Nephron (organoid): ENCODE measurements around the gene MDM1.

Experiments used
- H3K27ac Mint-ChIP-seq, 3 experiments: 2 replicates each; pipeline ENCODE4 v1.8.0; 2020; ENCODE audit warnings: mixed read lengths in 3 of 3, mild to moderate bottlenecking in 2 of 3, moderate library complexity in 1 of 3
- H3K27me3 Mint-ChIP-seq: 2 replicates; pipeline ENCODE4 v1.8.0; 2021; ENCODE audit warnings: low read depth, mild to moderate bottlenecking, moderate library complexity, mixed read lengths
- H3K36me3 Mint-ChIP-seq: 2 replicates; pipeline ENCODE4 v1.8.0; 2020; ENCODE audit warnings: low read depth, mixed read lengths
- H3K4me1 Mint-ChIP-seq: 2 replicates; pipeline ENCODE4 v1.8.0; 2020; ENCODE audit warnings: mixed read lengths
- H3K4me3 Mint-ChIP-seq, 3 experiments: 2 replicates each; pipeline ENCODE4 v1.8.0; 2020; ENCODE audit warnings: mild to moderate bottlenecking in 3 of 3, mixed read lengths in 3 of 3, moderate library complexity in 2 of 3
- H3K9me3 Mint-ChIP-seq: 2 replicates; pipeline ENCODE4 v1.8.0; 2020; ENCODE audit warnings: mixed read lengths
- CTCF ChIP-seq, 3 experiments: fragments of 200-600 bp; sonication (generic); IDR thresholded peaks; one replicate each; pipeline ENCODE4 v1.5.0; 2021; ENCODE audit warnings: antibody characterized with exemption in 3 of 3; ENCODE audit not compliant: unreplicated experiment in 3 of 3

Gene MDM1

GRCh38 chr12:68306564-68306963 is 25.6 kb downstream of the MDM1 start:
- no peak for TF ChIP-seq CTCF (IDR thresholded peaks at IDR 0.05; ENCODE audit: unreplicated experiment in 3 of 3)
- Mint-ChIP-seq H3K27ac (no peak overlapping the region), H3K4me3 (no peak overlapping the region), H3K9me3 (no peaks in the 10 kb centered on the region), H3K27me3 (no peaks in the 10 kb centered on the region), H3K4me1 (no peaks in the 10 kb centered on the region), H3K36me3 (peaks cover 60% of the 10 kb centered on the region)

DNA sequence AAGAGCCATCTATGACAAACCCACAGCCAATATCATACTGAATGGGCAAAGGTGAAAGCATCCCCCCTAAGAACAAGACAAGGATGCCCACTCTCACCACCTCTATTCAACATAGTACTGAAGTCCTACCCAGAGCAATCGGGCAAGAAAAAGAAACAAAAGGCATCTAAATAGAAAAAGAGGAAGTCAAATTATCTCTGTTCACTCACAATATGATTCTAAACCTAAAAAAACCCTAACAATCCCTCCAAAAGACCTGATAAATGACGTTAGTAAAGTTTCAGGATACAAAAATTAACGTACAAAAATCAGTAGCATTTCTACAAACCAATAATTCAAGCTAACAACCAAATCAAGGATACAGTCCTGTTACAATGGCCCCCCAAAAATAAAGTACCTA is 26.9 kb downstream of the MDM1 start:
- no peaks in the 10 kb centered on the region for H3K27me3 Mint-ChIP-seq
- H3K27ac Mint-ChIP-seq = no peak overlapping the region
- H3K36me3 Mint-ChIP-seq = peaks cover 73% of the 10 kb centered on the region
- TF ChIP-seq CTCF (IDR thresholded peaks at IDR 0.05; ENCODE audit: unreplicated experiment in 3 of 3) = no peak
- no peak overlapping the region for H3K4me3 Mint-ChIP-seq
- no peaks in the 10 kb centered on the region for H3K4me1 Mint-ChIP-seq
- peaks cover 8% of the 10 kb centered on the region for H3K9me3 Mint-ChIP-seq

- no peak overlapping the region for H3K4me3 Mint-ChIP-seq
- no peak for TF ChIP-seq CTCF (IDR thresholded peaks at IDR 0.05; ENCODE audit: unreplicated experiment in 3 of 3)
- H3K36me3 Mint-ChIP-seq = peaks cover 80% of the 10 kb centered on the region
- H3K9me3 Mint-ChIP-seq = peaks cover 14% of the 10 kb centered on the region
- no peak overlapping the region for H3K27ac Mint-ChIP-seq
- H3K27me3 Mint-ChIP-seq = no peaks in the 10 kb centered on the region
- H3K4me1 Mint-ChIP-seq = no peaks in the 10 kb centered on the region
These were observed 27.5 kb downstream of the MDM1 start for GRCh38 chr12:68304626-68305025.

DNA sequence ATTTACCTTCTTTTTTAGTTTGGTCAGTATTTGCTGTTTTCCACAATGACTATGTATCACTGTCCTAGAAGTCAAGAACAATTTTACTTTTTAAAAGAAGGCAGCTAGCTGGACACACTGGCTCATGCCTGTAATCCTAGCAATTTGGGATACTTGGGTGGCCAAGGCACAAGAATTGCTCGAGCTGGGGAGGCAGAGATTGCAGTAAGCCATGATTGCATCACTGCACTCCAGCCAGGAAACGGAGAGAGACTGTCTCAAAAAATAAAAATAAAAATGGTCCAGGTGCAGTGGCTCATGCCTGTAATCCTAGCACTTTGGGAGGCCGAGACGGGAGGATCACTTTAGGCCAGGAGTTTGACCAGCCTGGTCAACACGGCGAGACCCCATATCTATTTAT is 28.3 kb downstream of the MDM1 start:
- peaks cover 21% of the 10 kb centered on the region for H3K9me3 Mint-ChIP-seq
- no peaks in the 10 kb centered on the region for H3K4me1 Mint-ChIP-seq
- H3K4me3 Mint-ChIP-seq = no peak overlapping the region
- no peak overlapping the region for H3K27ac Mint-ChIP-seq
- H3K36me3 Mint-ChIP-seq = peaks cover 82% of the 10 kb centered on the region
- no peak for TF ChIP-seq CTCF (IDR thresholded peaks at IDR 0.05; ENCODE audit: unreplicated experiment in 3 of 3)
- H3K27me3 Mint-ChIP-seq = no peaks in the 10 kb centered on the region

- Mint-ChIP-seq H3K9me3 (peaks cover 27% of the 10 kb centered on the region), H3K4me3 (no peak overlapping the region), H3K4me1 (peaks cover 20% of the 10 kb centered on the region), H3K27ac (no peak overlapping the region), H3K27me3 (no peaks in the 10 kb centered on the region), H3K36me3 (peaks cover 63% of the 10 kb centered on the region)
- TF ChIP-seq CTCF (IDR thresholded peaks at IDR 0.05; ENCODE audit: unreplicated experiment in 3 of 3) = no peak
These were observed 34.2 kb downstream of the MDM1 start for GRCh38 chr12:68297929-68298328.

DNA sequence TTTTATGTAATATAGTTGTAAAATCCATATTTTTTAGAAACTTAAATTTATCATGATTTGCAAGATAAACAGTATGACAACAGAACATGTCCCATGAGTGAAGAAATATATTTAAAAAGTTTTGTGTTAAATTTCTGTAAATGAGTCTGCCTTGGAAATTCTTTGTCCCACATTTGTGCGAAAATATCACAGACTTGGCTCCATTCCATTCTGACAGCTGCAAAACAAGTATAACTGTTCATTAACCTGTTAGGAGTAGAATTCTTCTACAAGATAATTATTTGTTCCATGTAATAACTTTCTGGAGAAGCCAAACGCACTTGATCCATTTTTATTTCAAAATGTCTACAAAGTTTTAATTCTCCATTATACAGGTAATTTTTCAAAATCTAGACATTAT is 37.9 kb downstream of the MDM1 start:
- H3K4me1 Mint-ChIP-seq = peaks cover 37% of the 10 kb centered on the region
- H3K9me3 Mint-ChIP-seq = peaks cover 9% of the 10 kb centered on the region
- H3K27ac Mint-ChIP-seq = peak overlapping the region; percentile 11 to 94 (median 61)
- H3K36me3 Mint-ChIP-seq = peaks cover 27% of the 10 kb centered on the region
- no peak for TF ChIP-seq CTCF (IDR thresholded peaks at IDR 0.05; ENCODE audit: unreplicated experiment in 3 of 3)
- peak overlapping the region in 1 of 3 experiments; percentile 34 for H3K4me3 Mint-ChIP-seq
- no peaks in the 10 kb centered on the region for H3K27me3 Mint-ChIP-seq
